HG03196 (cell line): ENCODE measurements around the gene SERPINE2.
A peak's percentile ranks its signal among the peaks of the same experiment; 100 is the strongest.

Source experiments
- ATAC-seq: cut with Tn5 transposase; IDR thresholded peaks from one replicate; pipeline ENCODE4 v1.9.1; 2021; ENCODE audit not compliant: unreplicated experiment

Gene SERPINE2

GRCh38 chr2:224055101-224055500, 16.0 kb upstream of the SERPINE2 start:
- no peak for ATAC-seq

GRCh38 chr2:224046752-224047151, 7.7 kb upstream of the SERPINE2 start:
- ATAC-seq = no peak

- ATAC-seq = no peak
Measured at GRCh38 chr2:224042191-224042696, 3.2 kb upstream of the SERPINE2 start.

- ATAC-seq = no peak
Measured at GRCh38 chr2:224041554-224041953, 2.5 kb upstream of the SERPINE2 start.

GRCh38 chr2:224040753-224041152, 1.7 kb upstream of the SERPINE2 start:
- no peak for ATAC-seq

GRCh38 chr2:224039770-224040440, 819 bp upstream of the SERPINE2 start:
- no peak for ATAC-seq

- ATAC-seq = no peak
Measured at GRCh38 chr2:224038830-224039079, 331 bp downstream of the SERPINE2 start.

GRCh38 chr2:224038049-224038829, 847 bp downstream of the SERPINE2 start:
- no peak for ATAC-seq

GRCh38 chr2:224036731-224037361, 2.2 kb downstream of the SERPINE2 start:
- ATAC-seq = no peak

GRCh38 chr2:224034017-224034416, 5.1 kb downstream of the SERPINE2 start:
- no peak for ATAC-seq

GRCh38 chr2:224033601-224034000, 5.5 kb downstream of the SERPINE2 start:
- ATAC-seq = no peak

- ATAC-seq = no peak
Measured at GRCh38 chr2:224032283-224032682, 6.8 kb downstream of the SERPINE2 start.

GRCh38 chr2:224031358-224031970, 7.6 kb downstream of the SERPINE2 start:
- no peak for ATAC-seq

GRCh38 chr2:224030786-224031185, 8.3 kb downstream of the SERPINE2 start:
- ATAC-seq = no peak

GRCh38 chr2:224029876-224030275, 9.2 kb downstream of the SERPINE2 start:
- no peak for ATAC-seq

GRCh38 chr2:224027931-224028330, 11.2 kb downstream of the SERPINE2 start:
- no peak for ATAC-seq

- ATAC-seq = no peak
Measured at GRCh38 chr2:224027070-224027469, 12.0 kb downstream of the SERPINE2 start.

GRCh38 chr2:224025874-224026273, 13.2 kb downstream of the SERPINE2 start:
- ATAC-seq = peak; percentile 95

- ATAC-seq = no peak
Measured at GRCh38 chr2:224024270-224024669, 14.8 kb downstream of the SERPINE2 start.

GRCh38 chr2:224023188-224023587, 15.9 kb downstream of the SERPINE2 start:
- ATAC-seq = no peak

- ATAC-seq = no peak
Measured at GRCh38 chr2:224022486-224022885, 16.6 kb downstream of the SERPINE2 start.

- ATAC-seq = no peak
Measured at GRCh38 chr2:224020523-224020922, 18.6 kb downstream of the SERPINE2 start.
